Thyroid gland (tissue), 4 donors: ENCODE measurements around the gene PNO1.

Experiments used
- CTCF ChIP-seq, 6 experiments: fragments of 200-600 bp in 3 of 6; fragments of 450-650 bp in 3 of 6; sonication (generic) in 3 of 6; IDR thresholded peaks; one replicate each; pipeline ENCODE4 v1.5.1; 2016 to 2019; ENCODE audit warnings: antibody characterized with exemption in 6 of 6, mild to moderate bottlenecking in 2 of 6, inconsistent platforms in 1 of 6, moderate library complexity in 1 of 6
- POLR2A ChIP-seq, 2 donors: fragments of 450-650 bp; IDR thresholded peaks; one replicate each; pipeline ENCODE4 v1.6.1; 2017; ENCODE audit warnings: antibody characterized with exemption in 2 of 2, mild to moderate bottlenecking in 2 of 2, moderate library complexity in 1 of 2

DNA sequence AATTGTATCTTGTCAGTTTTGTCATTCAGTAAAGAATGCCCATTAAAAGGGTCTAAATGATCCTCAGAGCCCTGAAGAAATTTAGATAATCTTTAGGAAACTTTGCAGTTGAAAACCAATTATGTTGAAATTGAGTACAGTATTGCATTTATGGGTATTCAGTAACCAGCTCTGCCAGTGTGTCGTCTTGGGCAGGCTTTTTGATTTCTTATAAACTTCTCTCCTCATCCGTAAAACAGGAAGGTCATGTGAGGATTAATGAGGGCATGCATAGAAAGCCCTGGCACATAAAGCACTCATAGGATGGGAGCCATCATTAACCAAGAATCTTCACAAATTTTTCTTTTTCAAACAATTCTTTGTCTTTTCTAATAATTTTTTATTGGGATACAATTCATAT, 14.8 kb downstream of the PNO1 start:
- no peak for TF ChIP-seq CTCF (IDR thresholded peaks at IDR 0.05)
- TF ChIP-seq POLR2A (IDR thresholded peaks at IDR 0.05), result no peak
